Vagina (tissue), 2 donors: ENCODE measurements around the gene NR1I2.

Experiments
- POLR2A ChIP-seq, 2 donors: fragments of 450-650 bp; IDR thresholded peaks; one replicate each; pipeline ENCODE4 v1.6.1; 2017; ENCODE audit warnings: antibody characterized with exemption in 2 of 2, mild to moderate bottlenecking in 2 of 2, moderate library complexity in 2 of 2
- TF ChIP-seq, protein P1 (sequence below), 3 experiments: fragments of 450-650 bp in 2 of 3; fragments of 200-600 bp in 1 of 3; sonication (generic) in 1 of 3; IDR thresholded peaks; one replicate each; pipeline ENCODE4 v1.5.1; 2017 to 2019; ENCODE audit warnings: antibody characterized with exemption in 3 of 3, mild to moderate bottlenecking in 2 of 3, moderate library complexity in 2 of 3

- TF ChIP-seq, protein P1, sequence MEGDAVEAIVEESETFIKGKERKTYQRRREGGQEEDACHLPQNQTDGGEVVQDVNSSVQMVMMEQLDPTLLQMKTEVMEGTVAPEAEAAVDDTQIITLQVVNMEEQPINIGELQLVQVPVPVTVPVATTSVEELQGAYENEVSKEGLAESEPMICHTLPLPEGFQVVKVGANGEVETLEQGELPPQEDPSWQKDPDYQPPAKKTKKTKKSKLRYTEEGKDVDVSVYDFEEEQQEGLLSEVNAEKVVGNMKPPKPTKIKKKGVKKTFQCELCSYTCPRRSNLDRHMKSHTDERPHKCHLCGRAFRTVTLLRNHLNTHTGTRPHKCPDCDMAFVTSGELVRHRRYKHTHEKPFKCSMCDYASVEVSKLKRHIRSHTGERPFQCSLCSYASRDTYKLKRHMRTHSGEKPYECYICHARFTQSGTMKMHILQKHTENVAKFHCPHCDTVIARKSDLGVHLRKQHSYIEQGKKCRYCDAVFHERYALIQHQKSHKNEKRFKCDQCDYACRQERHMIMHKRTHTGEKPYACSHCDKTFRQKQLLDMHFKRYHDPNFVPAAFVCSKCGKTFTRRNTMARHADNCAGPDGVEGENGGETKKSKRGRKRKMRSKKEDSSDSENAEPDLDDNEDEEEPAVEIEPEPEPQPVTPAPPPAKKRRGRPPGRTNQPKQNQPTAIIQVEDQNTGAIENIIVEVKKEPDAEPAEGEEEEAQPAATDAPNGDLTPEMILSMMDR (IDR thresholded peaks at IDR 0.05), result no peak
- no peak for TF ChIP-seq POLR2A (IDR thresholded peaks at IDR 0.05)
Measured at GRCh38 chr3:119763466-119763865, 18.4 kb upstream of the NR1I2 start.
